GM19238 (cell line): ENCODE measurements around the gene KCNJ8.
"Not testable (repeated sequence)": the region's sequence is repeated elsewhere in the genome, so short reads cannot be mapped to it uniquely, and the experiment has no call there.

Source experiments
- DNase-seq: peaks from one replicate; pipeline ENCODE4 v3.0.0; 2011; ENCODE audit warnings: low spot score; ENCODE audit not compliant: insufficient read length

KCNJ8 gene

GRCh38 chr12:21774358-21775132 is at the start of gene KCNJ8:
Gene KCNJ8 (minus strand): TSS chr12:21774706. CDS start chr12:21773616, 1,090 bp downstream.
- DNase-seq = no peak

GRCh38 chr12:21823581-21823980 is 49.1 kb upstream of the KCNJ8 start:
- DNase-seq = no peak

GRCh38 chr12:21819678-21820077 is 45.2 kb upstream of the KCNJ8 start:
- DNase-seq = no peak

- no peak for DNase-seq
These were observed 44.7 kb upstream of the KCNJ8 start for GRCh38 chr12:21819236-21819635.

GRCh38 chr12:21818627-21819026 is 44.1 kb upstream of the KCNJ8 start:
- no peak for DNase-seq

- no peak for DNase-seq
These were observed 41.0 kb upstream of the KCNJ8 start for GRCh38 chr12:21815306-21816062.

- no peak for DNase-seq
These were observed 40.3 kb upstream of the KCNJ8 start for GRCh38 chr12:21814814-21815213.

- no peak for DNase-seq
These were observed 39.8 kb upstream of the KCNJ8 start for GRCh38 chr12:21814327-21814726.

GRCh38 chr12:21813751-21814150 is 39.2 kb upstream of the KCNJ8 start:
- DNase-seq = no peak

GRCh38 chr12:21813125-21813524 is 38.6 kb upstream of the KCNJ8 start:
- DNase-seq = no peak

- not testable (repeated sequence) for DNase-seq
These were observed 37.8 kb upstream of the KCNJ8 start for GRCh38 chr12:21812340-21812739.

GRCh38 chr12:21809100-21809499 is 34.6 kb upstream of the KCNJ8 start:
- no peak for DNase-seq

- DNase-seq = no peak
These were observed 31.7 kb upstream of the KCNJ8 start for GRCh38 chr12:21806255-21806654.

GRCh38 chr12:21801522-21802288 is 27.2 kb upstream of the KCNJ8 start:
- DNase-seq = no peak

GRCh38 chr12:21800011-21800410 is 25.5 kb upstream of the KCNJ8 start:
- DNase-seq = no peak

GRCh38 chr12:21797539-21797938 is 23.0 kb upstream of the KCNJ8 start:
- DNase-seq = no peak

GRCh38 chr12:21795648-21796328 is 21.3 kb upstream of the KCNJ8 start:
- DNase-seq = no peak

- not testable (repeated sequence) for DNase-seq
These were observed 20.5 kb upstream of the KCNJ8 start for GRCh38 chr12:21794807-21795595.

GRCh38 chr12:21789687-21790086 is 15.2 kb upstream of the KCNJ8 start:
- DNase-seq = not testable (repeated sequence)
